Measurements from ENCODE around the gene CPEB1.

CPEB1 gene

GRCh38 chr15:82595766-82596165 is 51.4 kb downstream of the CPEB1 start:
- DNase-seq (ENCODE audit: low read depth in 1 of 2, low spot score in 1 of 2): no peak
- Histone ChIP-seq H3K27me3 (ENCODE audit: insufficient read depth, poor library complexity, severe bottlenecking) (no peaks in the 10 kb centered on the region), H3K4me3 (replicated peaks; ENCODE audit: insufficient read depth, low read length) (no peak overlapping the region), H3K27ac (replicated peaks) (no peak overlapping the region)
- TF ChIP-seq POLR2AphosphoS5 (IDR thresholded peaks at IDR 0.05; ENCODE audit: low read depth) (no peak), GABPA (IDR thresholded peaks at IDR 0.05; ENCODE audit: low read depth) (no peak), REST (IDR thresholded peaks at IDR 0.05; ENCODE audit: insufficient replicate concordance, low read depth) (no peak), SPI1 (IDR thresholded peaks at IDR 0.05; ENCODE audit: borderline replicate concordance, low read depth) (no peak)
- TF ChIP-seq, protein P1, sequence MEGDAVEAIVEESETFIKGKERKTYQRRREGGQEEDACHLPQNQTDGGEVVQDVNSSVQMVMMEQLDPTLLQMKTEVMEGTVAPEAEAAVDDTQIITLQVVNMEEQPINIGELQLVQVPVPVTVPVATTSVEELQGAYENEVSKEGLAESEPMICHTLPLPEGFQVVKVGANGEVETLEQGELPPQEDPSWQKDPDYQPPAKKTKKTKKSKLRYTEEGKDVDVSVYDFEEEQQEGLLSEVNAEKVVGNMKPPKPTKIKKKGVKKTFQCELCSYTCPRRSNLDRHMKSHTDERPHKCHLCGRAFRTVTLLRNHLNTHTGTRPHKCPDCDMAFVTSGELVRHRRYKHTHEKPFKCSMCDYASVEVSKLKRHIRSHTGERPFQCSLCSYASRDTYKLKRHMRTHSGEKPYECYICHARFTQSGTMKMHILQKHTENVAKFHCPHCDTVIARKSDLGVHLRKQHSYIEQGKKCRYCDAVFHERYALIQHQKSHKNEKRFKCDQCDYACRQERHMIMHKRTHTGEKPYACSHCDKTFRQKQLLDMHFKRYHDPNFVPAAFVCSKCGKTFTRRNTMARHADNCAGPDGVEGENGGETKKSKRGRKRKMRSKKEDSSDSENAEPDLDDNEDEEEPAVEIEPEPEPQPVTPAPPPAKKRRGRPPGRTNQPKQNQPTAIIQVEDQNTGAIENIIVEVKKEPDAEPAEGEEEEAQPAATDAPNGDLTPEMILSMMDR (IDR thresholded peaks at IDR 0.05; ENCODE audit: insufficient read depth, low read length): no peak

GRCh38 chr15:82595203-82595602 is 52.0 kb downstream of the CPEB1 start:
- Histone ChIP-seq H3K27me3 (ENCODE audit: insufficient read depth, poor library complexity, severe bottlenecking) (no peaks in the 10 kb centered on the region), H3K27ac (replicated peaks) (no peak overlapping the region), H3K4me3 (replicated peaks; ENCODE audit: insufficient read depth, low read length) (no peak overlapping the region)
- TF ChIP-seq GABPA (IDR thresholded peaks at IDR 0.05; ENCODE audit: low read depth) (no peak), POLR2AphosphoS5 (IDR thresholded peaks at IDR 0.05; ENCODE audit: low read depth) (no peak), REST (IDR thresholded peaks at IDR 0.05; ENCODE audit: insufficient replicate concordance, low read depth) (no peak), SPI1 (IDR thresholded peaks at IDR 0.05; ENCODE audit: borderline replicate concordance, low read depth) (no peak)
- TF ChIP-seq, protein P1 (IDR thresholded peaks at IDR 0.05; ENCODE audit: insufficient read depth, low read length): no peak
- no peak for DNase-seq (ENCODE audit: low read depth in 1 of 2, low spot score in 1 of 2)

- H3K4me3 ChIP-seq (replicated peaks; ENCODE audit: insufficient read depth, low read length): no peak overlapping the region
- DNase-seq (ENCODE audit: low read depth in 1 of 2, low spot score in 1 of 2): no peak
- H3K27me3 ChIP-seq (ENCODE audit: insufficient read depth, poor library complexity, severe bottlenecking): peaks cover 8% of the 10 kb centered on the region
- no peak overlapping the region for H3K27ac ChIP-seq (replicated peaks)
- TF ChIP-seq POLR2AphosphoS5 (IDR thresholded peaks at IDR 0.05; ENCODE audit: low read depth): no peak
- no peak for TF ChIP-seq REST (IDR thresholded peaks at IDR 0.05; ENCODE audit: insufficient replicate concordance, low read depth)
- TF ChIP-seq, protein P1 (IDR thresholded peaks at IDR 0.05; ENCODE audit: insufficient read depth, low read length): no peak
- no peak for TF ChIP-seq SPI1 (IDR thresholded peaks at IDR 0.05; ENCODE audit: borderline replicate concordance, low read depth)
- no peak for TF ChIP-seq GABPA (IDR thresholded peaks at IDR 0.05; ENCODE audit: low read depth)
Observed at GRCh38 chr15:82587805-82588204, 59.4 kb downstream of the CPEB1 start.

All from HL-60 (cell line).